Tibial nerve (tissue), 4 donors: ENCODE measurements around the gene TMEM198. TPM values are rescaled to one million over a fixed set of nuclear protein-coding genes. Genes with fewer than 3 reads are reported as not detected.
A peak's percentile ranks its signal among the peaks of the same experiment; 100 is the strongest.

ENCODE experiments used
- DNase-seq, 2 donors: peaks; one replicate each; pipeline ENCODE4 v3.0.0-alpha.2; 2019; ENCODE audit warnings: low spot score in 2 of 2
- H3K27ac ChIP-seq, 4 donors: fragments of 200-600 bp; sonication (generic) in 3 of 4; one replicate each; pipeline ENCODE4 v1.5.1; 2017 to 2019; ENCODE audit warnings: mild to moderate bottlenecking in 1 of 4
- H3K27me3 ChIP-seq, 2 donors: fragments of 200-600 bp; sonication (generic) in 1 of 2; one replicate each; pipeline versions ENCODE4 v1.5.1 to v1.6.0; 2017 to 2019
- H3K36me3 ChIP-seq, 3 donors: fragments of 200-600 bp; sonication (generic); one replicate each; pipeline ENCODE4 v1.5.1; 2018 to 2019
- H3K4me1 ChIP-seq, 4 donors: fragments of 200-600 bp; sonication (generic) in 3 of 4; one replicate each; pipeline ENCODE4 v1.5.1; 2017 to 2019
- H3K4me3 ChIP-seq, 4 donors: fragments of 200-600 bp; sonication (generic) in 3 of 4; one replicate each; pipeline ENCODE4 v1.5.1; 2017 to 2019; ENCODE audit warnings: mild to moderate bottlenecking in 1 of 4, moderate library complexity in 1 of 4
- H3K9me3 ChIP-seq, 4 donors: fragments of 200-600 bp; sonication (generic) in 3 of 4; one replicate each; pipeline ENCODE4 v1.5.1; 2017 to 2019
- EP300 ChIP-seq, 2 donors: sonication (generic); formaldehyde crosslinking; IDR thresholded peaks; one replicate each; pipeline ENCODE4 v1.6.1; 2017; ENCODE audit warnings: antibody characterized with exemption in 2 of 2, mild to moderate bottlenecking in 1 of 2
- POLR2A ChIP-seq, 2 donors: fragments of 450-650 bp; IDR thresholded peaks; one replicate each; pipeline ENCODE4 v1.6.1; 2017; ENCODE audit warnings: antibody characterized with exemption in 2 of 2, mild to moderate bottlenecking in 2 of 2, moderate library complexity in 2 of 2
- WGBS, 2 donors: methylation state at CpG; one replicate each; pipeline ENCODE4 v1.1.5; 2018; 5-methylcytosine and 5-hydroxymethylcytosine counted together
- small RNA-seq: library from RNA; depleted of rRNA; stranded (forward); fragments of <200 nt; gene quantifications from one replicate; pipeline ENCODE3, GENCODE V24; 2016
- total RNA-seq, 4 donors: library from RNA; depleted of rRNA; stranded (reverse); fragments of >200 nt; gene quantifications; one replicate each; pipeline ENCODE4 v1.1.0, GENCODE V29; 2016
- TF ChIP-seq, protein P1 (sequence below), 5 experiments: fragments of 200-600 bp in 3 of 5; fragments of 450-650 bp in 2 of 5; sonication (generic) in 3 of 5; IDR thresholded peaks; one replicate each; pipeline ENCODE4 v1.5.1; 2016 to 2019; ENCODE audit warnings: antibody characterized with exemption in 5 of 5, mild to moderate bottlenecking in 3 of 5, moderate library complexity in 2 of 5

The TMEM198 gene
- total RNA-seq, 4 donors from 2014 or later = 1.6 to 2.4 (median 1.9) TPM

DNA sequence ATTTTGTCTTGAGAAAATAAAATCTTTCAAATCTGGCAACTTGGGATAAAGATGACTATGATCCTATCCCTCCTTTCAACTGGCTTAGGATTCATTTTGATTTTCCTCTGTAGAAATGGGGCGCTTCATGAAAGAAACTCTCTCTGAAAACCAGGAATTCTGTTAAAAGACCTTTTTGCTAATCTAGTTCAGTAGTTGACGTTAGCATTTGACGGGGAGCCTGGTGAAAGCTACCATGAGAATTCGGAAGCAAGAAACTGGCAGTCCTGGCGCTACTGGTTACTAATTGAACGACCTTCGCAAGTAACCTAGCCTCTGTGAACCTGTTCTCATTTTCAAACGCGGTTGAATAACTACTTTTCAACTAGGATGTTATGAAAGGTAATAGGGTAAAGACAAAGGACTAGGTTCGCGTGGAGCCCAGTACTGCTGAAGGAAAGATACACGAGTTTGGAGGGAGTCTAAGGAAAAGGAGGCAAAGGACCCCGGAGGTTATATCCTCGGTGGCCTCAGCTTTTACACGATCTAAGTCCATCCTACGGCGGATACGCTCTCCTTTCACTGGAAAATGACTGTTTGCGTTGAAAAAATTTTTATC lies 53.2 kb downstream of the TMEM198 start:
- 5 to 9% methylated on average over 19 of the region's 19 CpGs for WGBS, 2 donors
- no peaks in the 10 kb centered on the region for H3K27me3 ChIP-seq
- H3K9me3 ChIP-seq = no peaks in the 10 kb centered on the region
- peak in 1 of 2 donors; percentile 6 for DNase-seq
- peaks cover 0 to 12% (median 0%) of the 10 kb centered on the region in 3 donors for H3K36me3 ChIP-seq
- H3K4me1 ChIP-seq = peaks cover 0 to 34% (median 10%) of the 10 kb centered on the region in 4 donors
- H3K27ac ChIP-seq = peak overlapping the region; percentile 81 to 95 (median 90)
- TF ChIP-seq, protein P1, sequence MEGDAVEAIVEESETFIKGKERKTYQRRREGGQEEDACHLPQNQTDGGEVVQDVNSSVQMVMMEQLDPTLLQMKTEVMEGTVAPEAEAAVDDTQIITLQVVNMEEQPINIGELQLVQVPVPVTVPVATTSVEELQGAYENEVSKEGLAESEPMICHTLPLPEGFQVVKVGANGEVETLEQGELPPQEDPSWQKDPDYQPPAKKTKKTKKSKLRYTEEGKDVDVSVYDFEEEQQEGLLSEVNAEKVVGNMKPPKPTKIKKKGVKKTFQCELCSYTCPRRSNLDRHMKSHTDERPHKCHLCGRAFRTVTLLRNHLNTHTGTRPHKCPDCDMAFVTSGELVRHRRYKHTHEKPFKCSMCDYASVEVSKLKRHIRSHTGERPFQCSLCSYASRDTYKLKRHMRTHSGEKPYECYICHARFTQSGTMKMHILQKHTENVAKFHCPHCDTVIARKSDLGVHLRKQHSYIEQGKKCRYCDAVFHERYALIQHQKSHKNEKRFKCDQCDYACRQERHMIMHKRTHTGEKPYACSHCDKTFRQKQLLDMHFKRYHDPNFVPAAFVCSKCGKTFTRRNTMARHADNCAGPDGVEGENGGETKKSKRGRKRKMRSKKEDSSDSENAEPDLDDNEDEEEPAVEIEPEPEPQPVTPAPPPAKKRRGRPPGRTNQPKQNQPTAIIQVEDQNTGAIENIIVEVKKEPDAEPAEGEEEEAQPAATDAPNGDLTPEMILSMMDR (IDR thresholded peaks at IDR 0.05) = no peak
- TF ChIP-seq POLR2A (IDR thresholded peaks at IDR 0.05) (no peak), EP300 (IDR thresholded peaks at IDR 0.05) (no peak)
- H3K4me3 ChIP-seq = peak overlapping the region; percentile 55 to 73 (median 66)

DNA sequence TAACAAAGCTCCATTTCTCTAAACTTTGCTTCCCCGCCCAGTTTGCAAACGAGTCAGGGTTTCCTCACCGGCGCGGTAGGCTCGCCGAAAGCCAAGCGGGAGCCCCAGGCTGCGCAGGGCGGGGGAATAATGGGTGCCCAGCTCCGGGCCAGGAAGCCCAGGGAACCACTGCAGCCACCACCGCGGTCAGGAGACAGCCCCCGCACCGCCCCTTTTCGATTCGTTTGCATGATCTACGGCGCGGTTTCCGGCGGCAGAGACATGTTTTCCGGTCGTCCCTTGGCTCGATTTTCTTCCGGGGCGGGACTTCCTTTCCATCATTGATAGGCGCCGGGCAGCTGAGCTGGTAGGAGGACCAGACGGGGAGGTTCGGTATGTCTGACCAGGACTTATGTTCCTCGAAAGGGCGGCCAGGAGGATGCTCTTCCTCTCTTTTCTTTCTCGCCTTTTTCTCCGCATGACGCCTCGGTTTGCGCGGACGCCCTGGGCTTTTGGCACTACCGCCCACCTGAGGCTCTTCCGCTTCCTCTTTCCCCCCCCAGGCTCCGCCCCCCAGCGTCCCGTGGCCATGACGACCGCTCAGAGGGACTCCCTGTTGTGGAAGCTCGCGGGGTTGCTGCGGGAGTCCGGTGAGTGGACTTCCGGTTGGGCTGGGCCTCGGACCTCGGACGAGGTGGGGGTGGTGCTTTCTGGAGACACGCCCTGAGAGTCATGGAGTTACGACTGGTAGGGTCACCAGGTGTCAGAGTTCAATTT lies 53.9 kb downstream of the TMEM198 start, which contains the start of gene STK11IP:
Gene STK11IP, plus strand, starts transcription at position 306 of the 756 bp plus-strand sequence. Its CDS starts 263 bp downstream, at position 569.
- peaks cover 0 to 34% (median 10%) of the 10 kb centered on the region in 4 donors for H3K4me1 ChIP-seq
- 0 to 1% methylated on average over 50 to 57 of the region's 57 CpGs for WGBS, 2 donors
- DNase-seq = peak; percentile 97 to 99
- H3K27ac ChIP-seq = peak within 1 kb of the TSS; percentile 81 to 95 (median 90)
- peak; percentile 75 to 76 for TF ChIP-seq POLR2A (IDR thresholded peaks at IDR 0.05)
- TF ChIP-seq EP300 (IDR thresholded peaks at IDR 0.05) = peak; percentile 59 to 92
- TF ChIP-seq, protein P1 (IDR thresholded peaks at IDR 0.05) = no peak
- H3K27me3 ChIP-seq = no peaks in the 10 kb centered on the region
- H3K36me3 ChIP-seq = peaks cover 0 to 18% (median 0%) of the 10 kb centered on the region in 3 donors
- H3K9me3 ChIP-seq = no peaks in the 10 kb centered on the region
- peak within 1 kb of the TSS; percentile 55 to 73 (median 66) for H3K4me3 ChIP-seq

DNA sequence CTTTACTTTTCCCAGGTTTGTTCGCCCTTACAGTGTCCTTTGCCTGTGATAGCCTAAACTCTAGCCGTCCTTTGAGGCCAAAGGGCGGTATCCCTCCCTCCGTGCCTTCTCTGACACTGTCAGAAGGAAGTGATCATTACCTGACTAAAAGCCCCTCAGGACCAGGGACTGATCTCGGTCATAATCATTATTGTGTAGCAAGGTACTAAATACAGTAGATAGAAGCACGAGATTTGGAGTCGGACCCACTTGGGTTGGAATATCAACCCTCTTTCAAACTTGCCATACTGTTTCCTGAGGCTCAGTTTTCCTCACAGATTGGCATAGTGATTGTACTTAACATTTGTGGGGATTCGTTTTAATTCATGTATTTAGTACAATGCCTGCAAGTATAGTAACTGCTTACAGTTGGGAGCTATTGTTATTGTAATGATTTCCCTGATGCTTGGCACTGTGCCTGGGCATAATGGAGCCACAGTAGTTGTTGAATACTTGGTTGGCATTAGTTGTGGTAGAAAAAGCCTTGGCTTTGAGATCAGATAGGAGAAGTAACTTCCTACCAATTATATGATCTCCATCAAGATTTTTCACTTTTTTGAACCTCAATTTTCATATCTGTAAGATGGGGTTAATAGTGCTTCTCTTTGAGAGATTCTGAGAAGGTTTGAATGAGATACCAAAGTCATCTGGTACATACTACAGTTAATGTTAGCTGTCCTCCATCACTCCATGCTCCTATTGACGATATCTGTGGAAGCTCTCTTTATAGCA lies 54.7 kb downstream of the TMEM198 start:
- H3K4me1 ChIP-seq = peaks cover 0 to 34% (median 10%) of the 10 kb centered on the region in 4 donors
- H3K4me3 ChIP-seq = peak overlapping the region; percentile 55 to 73 (median 66)
- no peak for TF ChIP-seq POLR2A (IDR thresholded peaks at IDR 0.05)
- no peak for TF ChIP-seq EP300 (IDR thresholded peaks at IDR 0.05)
- TF ChIP-seq, protein P1 (IDR thresholded peaks at IDR 0.05) = no peak
- no peak for DNase-seq
- WGBS, 2 donors = 22 to 26% methylated on average over 9 of the region's 9 CpGs
- H3K36me3 ChIP-seq = peaks cover 0 to 26% (median 0%) of the 10 kb centered on the region in 3 donors
- H3K27ac ChIP-seq = peak overlapping the region; percentile 81 to 95 (median 90)
- no peaks in the 10 kb centered on the region for H3K9me3 ChIP-seq
- no peaks in the 10 kb centered on the region for H3K27me3 ChIP-seq

Small RNA genes within 50 kb of the gene (small RNA-seq; reads per million reads assigned to genes)
- gene MIR3132 (0.38 reads per million), gene RN7SKP213 (not detected)

Other genes starting within 250 kb of the TMEM198 start
- not detected for gene PTPRN, start 234.6 kb upstream of the TMEM198 start, total RNA-seq
- gene RESP18, start 211.3 kb upstream of the TMEM198 start, total RNA-seq = not detected
- gene DNPEP, start 156.1 kb upstream of the TMEM198 start, total RNA-seq = 10 to 100 TPM; 35.2 to 88.1 (median 52.6) TPM
- 10 to 100 TPM; 20.7 to 50.4 (median 25.0) TPM for gene DES, start 125.7 kb upstream of the TMEM198 start, total RNA-seq
- gene SPEG, start 109.2 kb upstream of the TMEM198 start, total RNA-seq = 10 to 100 TPM in 1 of 4 donors, 1 to 10 TPM in 3; 6.7 to 10.2 (median 8.1) TPM
- gene GMPPA, start 45.1 kb upstream of the TMEM198 start, total RNA-seq = 10 to 100 TPM; 18.8 to 29.7 (median 27.8) TPM
- gene ASIC4, start 29.5 kb upstream of the TMEM198 start, total RNA-seq = 1 to 10 TPM in 1 of 4 donors, under 1 TPM in 1, not detected in 2; 0.42 to 3.0 TPM
- gene CHPF, start 219 bp upstream of the TMEM198 start, total RNA-seq = 10 to 100 TPM; 51.3 to 91.2 (median 62.9) TPM
- gene OBSL1, start 27.5 kb downstream of the TMEM198 start, total RNA-seq = 100 to 1,000 TPM in 2 of 4 donors, 10 to 100 TPM in 2; 85.0 to 135 (median 98.3) TPM
- gene INHA, start 28.3 kb downstream of the TMEM198 start, total RNA-seq = 1 to 10 TPM in 2 of 4 donors, not detected in 2; 1.1 to 1.4 TPM
- 10 to 100 TPM; 33.9 to 77.0 (median 72.3) TPM for gene STK11IP, start 53.8 kb downstream of the TMEM198 start, total RNA-seq
- gene SLC4A3, start 83.6 kb downstream of the TMEM198 start, total RNA-seq = 1 to 10 TPM; 1.3 to 5.1 (median 3.4) TPM